ENCODE results near the gene FEM1C. TPM values are rescaled to one million over a fixed set of nuclear protein-coding genes. Genes with fewer than 3 reads are reported as not detected.

Gene FEM1C
- total and polyA plus RNA-seq, 2 experiments from 2014 or later: 4.7 to 21.6 TPM

DNA sequence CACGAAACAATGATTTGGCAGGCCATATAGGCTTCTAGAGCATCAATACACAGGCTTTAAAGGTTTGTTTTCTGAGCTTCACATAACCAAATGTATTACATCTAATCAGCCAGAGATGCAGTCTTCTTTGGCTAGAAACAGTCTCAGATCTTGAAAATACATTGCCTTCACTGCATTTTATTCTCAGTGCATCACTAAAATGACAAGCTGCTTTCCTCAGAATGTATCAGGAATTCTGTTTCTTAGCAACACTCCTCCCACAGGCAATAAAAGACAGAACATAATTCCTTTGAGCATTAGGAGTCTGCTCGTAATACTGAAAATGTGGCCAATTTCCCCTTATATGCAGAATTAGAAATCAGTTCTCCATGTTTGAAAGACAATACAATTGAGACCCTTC, 36.9 kb downstream of the FEM1C start (continued):
- TF ChIP-seq, protein P1, sequence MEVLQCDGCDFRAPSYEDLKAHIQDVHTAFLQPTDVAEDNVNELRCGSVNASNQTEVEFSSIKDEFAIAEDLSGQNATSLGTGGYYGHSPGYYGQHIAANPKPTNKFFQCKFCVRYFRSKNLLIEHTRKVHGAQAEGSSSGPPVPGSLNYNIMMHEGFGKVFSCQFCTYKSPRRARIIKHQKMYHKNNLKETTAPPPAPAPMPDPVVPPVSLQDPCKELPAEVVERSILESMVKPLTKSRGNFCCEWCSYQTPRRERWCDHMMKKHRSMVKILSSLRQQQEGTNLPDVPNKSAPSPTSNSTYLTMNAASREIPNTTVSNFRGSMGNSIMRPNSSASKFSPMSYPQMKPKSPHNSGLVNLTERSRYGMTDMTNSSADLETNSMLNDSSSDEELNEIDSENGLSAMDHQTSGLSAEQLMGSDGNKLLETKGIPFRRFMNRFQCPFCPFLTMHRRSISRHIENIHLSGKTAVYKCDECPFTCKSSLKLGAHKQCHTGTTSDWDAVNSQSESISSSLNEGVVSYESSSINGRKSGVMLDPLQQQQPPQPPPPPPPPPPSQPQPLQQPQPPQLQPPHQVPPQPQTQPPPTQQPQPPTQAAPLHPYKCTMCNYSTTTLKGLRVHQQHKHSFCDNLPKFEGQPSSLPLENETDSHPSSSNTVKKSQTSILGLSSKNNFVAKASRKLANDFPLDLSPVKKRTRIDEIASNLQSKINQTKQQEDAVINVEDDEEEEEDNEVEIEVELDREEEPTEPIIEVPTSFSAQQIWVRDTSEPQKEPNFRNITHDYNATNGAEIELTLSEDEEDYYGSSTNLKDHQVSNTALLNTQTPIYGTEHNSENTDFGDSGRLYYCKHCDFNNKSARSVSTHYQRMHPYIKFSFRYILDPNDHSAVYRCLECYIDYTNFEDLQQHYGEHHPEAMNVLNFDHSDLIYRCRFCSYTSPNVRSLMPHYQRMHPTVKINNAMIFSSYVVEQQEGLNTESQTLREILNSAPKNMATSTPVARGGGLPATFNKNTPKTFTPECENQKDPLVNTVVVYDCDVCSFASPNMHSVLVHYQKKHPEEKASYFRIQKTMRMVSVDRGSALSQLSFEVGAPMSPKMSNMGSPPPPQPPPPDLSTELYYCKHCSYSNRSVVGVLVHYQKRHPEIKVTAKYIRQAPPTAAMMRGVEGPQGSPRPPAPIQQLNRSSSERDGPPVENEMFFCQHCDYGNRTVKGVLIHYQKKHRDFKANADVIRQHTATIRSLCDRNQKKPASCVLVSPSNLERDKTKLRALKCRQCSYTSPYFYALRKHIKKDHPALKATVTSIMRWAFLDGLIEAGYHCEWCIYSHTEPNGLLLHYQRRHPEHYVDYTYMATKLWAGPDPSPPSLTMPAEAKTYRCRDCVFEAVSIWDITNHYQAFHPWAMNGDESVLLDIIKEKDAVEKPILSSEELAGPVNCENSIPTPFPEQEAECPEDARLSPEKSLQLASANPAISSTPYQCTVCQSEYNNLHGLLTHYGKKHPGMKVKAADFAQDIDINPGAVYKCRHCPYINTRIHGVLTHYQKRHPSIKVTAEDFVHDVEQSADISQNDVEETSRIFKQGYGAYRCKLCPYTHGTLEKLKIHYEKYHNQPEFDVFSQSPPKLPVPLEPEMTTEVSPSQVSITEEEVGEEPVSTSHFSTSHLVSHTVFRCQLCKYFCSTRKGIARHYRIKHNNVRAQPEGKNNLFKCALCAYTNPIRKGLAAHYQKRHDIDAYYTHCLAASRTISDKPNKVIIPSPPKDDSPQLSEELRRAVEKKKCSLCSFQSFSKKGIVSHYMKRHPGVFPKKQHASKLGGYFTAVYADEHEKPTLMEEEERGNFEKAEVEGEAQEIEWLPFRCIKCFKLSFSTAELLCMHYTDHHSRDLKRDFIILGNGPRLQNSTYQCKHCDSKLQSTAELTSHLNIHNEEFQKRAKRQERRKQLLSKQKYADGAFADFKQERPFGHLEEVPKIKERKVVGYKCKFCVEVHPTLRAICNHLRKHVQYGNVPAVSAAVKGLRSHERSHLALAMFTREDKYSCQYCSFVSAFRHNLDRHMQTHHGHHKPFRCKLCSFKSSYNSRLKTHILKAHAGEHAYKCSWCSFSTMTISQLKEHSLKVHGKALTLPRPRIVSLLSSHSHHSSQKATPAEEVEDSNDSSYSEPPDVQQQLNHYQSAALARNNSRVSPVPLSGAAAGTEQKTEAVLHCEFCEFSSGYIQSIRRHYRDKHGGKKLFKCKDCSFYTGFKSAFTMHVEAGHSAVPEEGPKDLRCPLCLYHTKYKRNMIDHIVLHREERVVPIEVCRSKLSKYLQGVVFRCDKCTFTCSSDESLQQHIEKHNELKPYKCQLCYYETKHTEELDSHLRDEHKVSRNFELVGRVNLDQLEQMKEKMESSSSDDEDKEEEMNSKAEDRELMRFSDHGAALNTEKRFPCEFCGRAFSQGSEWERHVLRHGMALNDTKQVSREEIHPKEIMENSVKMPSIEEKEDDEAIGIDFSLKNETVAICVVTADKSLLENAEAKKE (CRISPR knock-in tag; IDR thresholded peaks at IDR 0.05): no peak
- TF ChIP-seq POLR2AphosphoS5 (IDR thresholded peaks at IDR 0.05; ENCODE audit: low read depth) (no peak), NANOG (IDR thresholded peaks at IDR 0.05; ENCODE audit: borderline replicate concordance) (no peak), STAT1 (IDR thresholded peaks at IDR 0.05; ENCODE audit: unreplicated experiment) (no peak)
- TF ChIP-seq, protein P2, sequence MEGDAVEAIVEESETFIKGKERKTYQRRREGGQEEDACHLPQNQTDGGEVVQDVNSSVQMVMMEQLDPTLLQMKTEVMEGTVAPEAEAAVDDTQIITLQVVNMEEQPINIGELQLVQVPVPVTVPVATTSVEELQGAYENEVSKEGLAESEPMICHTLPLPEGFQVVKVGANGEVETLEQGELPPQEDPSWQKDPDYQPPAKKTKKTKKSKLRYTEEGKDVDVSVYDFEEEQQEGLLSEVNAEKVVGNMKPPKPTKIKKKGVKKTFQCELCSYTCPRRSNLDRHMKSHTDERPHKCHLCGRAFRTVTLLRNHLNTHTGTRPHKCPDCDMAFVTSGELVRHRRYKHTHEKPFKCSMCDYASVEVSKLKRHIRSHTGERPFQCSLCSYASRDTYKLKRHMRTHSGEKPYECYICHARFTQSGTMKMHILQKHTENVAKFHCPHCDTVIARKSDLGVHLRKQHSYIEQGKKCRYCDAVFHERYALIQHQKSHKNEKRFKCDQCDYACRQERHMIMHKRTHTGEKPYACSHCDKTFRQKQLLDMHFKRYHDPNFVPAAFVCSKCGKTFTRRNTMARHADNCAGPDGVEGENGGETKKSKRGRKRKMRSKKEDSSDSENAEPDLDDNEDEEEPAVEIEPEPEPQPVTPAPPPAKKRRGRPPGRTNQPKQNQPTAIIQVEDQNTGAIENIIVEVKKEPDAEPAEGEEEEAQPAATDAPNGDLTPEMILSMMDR (conservative IDR thresholded peaks at IDR 0.05; ENCODE audit: low read depth in 2 of 2): no peak

DNA sequence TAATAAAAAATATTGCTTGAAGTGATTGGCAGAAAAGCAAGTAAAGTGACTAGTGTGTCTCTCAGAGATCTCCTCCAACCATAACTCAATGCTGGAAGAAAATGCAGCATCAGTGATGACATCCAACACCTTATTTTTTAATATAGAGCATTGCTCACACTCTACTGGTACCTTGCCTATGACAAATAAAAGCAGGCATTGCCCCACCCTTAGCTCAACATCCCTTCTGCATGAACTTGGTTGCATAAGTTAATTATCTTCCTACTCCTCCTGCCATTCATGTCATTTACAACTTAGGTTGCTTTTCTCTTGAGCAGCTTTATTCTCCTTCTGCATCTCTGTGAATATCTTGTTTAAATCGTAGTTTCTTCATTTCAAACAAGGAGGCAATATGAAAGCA, 41.2 kb downstream of the FEM1C start:
- Histone ChIP-seq H3K79me2 (replicated peaks; ENCODE audit: insufficient read depth) (no peaks in the 10 kb centered on the region), H3F3A (replicated peaks; ENCODE audit: low read depth) (no peaks in the 10 kb centered on the region), H3K27me3 (ENCODE audit: insufficient read depth) (no peaks in the 10 kb centered on the region), H4K20me1 (replicated peaks; ENCODE audit: insufficient read depth) (no peaks in the 10 kb centered on the region), H2AFZ (no peak overlapping the region), H3K9me2 (ENCODE audit: insufficient read depth) (no peaks in the 10 kb centered on the region), H3K36me3 (ENCODE audit: insufficient read depth) (0 out of 2 replicates have a peak, but pooled peaks cover 6% of the 10 kb centered on the region), H3K4me3 (no peak overlapping the region), H3K27ac (ENCODE audit: low read depth) (no peak overlapping the region), H3K4me1 (ENCODE audit: insufficient read depth) (peaks cover 24% of the 10 kb centered on the region), H3K4me2 (no peak overlapping the region)
- no peak for ATAC-seq
- Mint-ChIP-seq H3K27ac (no peak overlapping the region), H3K4me1 (peaks cover 15% of the 10 kb centered on the region), H3K27me3 (ENCODE audit: insufficient read depth, low read depth, poor library complexity) (peaks cover 2% of the 10 kb centered on the region), H3K9me3 (peaks cover 2% of the 10 kb centered on the region; the same call in 2 of the 3 replicates), H3K4me3 (no peak overlapping the region), H3K36me3 (ENCODE audit: low read depth) (no peaks in the 10 kb centered on the region)
- no peak for DNase-seq (ENCODE audit: low spot score)
- TF ChIP-seq, protein P1 (CRISPR knock-in tag; IDR thresholded peaks at IDR 0.05): no peak
- TF ChIP-seq, protein P2 (conservative IDR thresholded peaks at IDR 0.05; ENCODE audit: low read depth in 2 of 2): no peak

All from GM23338 (cell line).